Adipose tissue (tissue), 3 donors: Measurements from ENCODE around the gene CALML3. TPM values are rescaled to one million over a fixed set of nuclear protein-coding genes. Genes with fewer than 3 reads are reported as not detected.

Experiments used
- H3K27ac ChIP-seq: one replicate; pipeline ENCODE4 v1.5.1; 2013; ENCODE audit warnings: low read depth, low read length
- WGBS, 3 donors: extraction: QIAGEN DNeasy Blood & Tissue Kit; methylation state at CpG; one replicate each; pipeline ENCODE4 v1.1.7; 2013; 5-methylcytosine and 5-hydroxymethylcytosine counted together
- polyA plus RNA-seq, 3 donors: library from polyadenylated mRNA; stranded (reverse); fragments of 200-250 nt; gene quantifications; one replicate each; pipeline ENCODE4 v1.2.3, GENCODE V29; 2013
- donor health status: healthy with polysubstance abuse.
- donor health status: Bipolar disorder and iron deficiency.
- donor health status: healthy.

Gene CALML3
- polyA plus RNA-seq, 3 donors, result 0.06 to 0.36 (median 0.22) TPM

DNA sequence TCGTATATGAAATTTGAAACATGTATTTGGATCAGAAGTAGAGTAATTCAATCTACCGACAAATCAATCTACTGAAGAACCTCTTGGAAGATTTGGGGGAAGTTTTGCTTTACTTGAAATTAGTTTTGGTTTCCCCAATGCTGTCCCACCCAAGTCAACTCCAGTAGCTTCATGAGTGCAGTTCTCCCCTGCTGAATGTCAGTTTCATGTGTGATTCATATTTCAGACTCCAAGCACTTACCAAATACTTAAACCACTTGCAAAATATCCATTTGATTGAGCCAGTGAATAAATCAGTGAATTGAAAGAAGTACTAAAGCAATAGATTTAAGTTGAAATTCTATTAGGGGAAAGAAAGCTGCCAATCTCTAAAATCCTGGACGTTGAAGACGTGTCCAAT is 34.7 kb upstream of the CALML3 start:
- H3K27ac ChIP-seq, result no peak overlapping the region
- WGBS, 3 donors, result 90 to 92% (median 91%) methylated on average over 4 of the region's 4 CpGs

DNA sequence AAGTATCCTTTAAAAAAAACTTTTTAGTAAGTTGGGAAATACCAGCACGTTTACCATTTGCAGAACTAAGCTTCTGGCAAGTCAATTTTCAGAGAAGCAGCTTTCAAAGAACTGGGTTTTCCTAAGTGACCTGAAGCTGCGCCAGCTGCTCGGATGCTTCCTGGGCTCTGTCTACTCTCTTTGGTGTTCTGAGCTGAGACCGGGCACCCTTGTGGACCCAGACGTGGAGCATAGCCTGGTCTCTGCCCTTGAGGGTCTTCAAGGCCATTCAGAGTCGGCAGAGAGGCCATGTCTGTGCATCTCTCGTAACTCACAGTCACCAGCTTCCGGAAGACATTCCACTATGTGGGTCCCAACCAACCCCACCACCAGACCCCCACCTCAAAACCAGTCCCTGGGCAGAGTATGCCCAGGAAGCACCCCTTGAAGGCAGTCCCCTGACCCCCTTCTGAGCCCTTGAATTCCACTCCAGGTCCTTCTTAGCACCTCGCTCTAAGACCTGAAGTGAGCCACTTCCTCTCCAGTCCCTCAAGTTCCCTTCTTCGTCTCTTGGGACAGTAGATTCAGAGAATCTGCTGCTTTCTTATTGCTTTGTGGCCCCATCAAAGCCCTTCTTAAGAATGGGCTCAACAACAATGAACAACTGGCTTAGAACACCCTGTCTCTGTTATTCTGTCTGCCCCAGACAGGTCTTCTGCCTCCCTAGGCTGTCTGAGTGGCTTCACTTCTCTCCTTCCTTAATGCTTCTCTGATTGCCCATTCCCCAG is 33.9 kb upstream of the CALML3 start:
- 74 to 93% (median 81%) methylated on average over 10 of the region's 10 CpGs for WGBS, 3 donors
- no peak overlapping the region for H3K27ac ChIP-seq

DNA sequence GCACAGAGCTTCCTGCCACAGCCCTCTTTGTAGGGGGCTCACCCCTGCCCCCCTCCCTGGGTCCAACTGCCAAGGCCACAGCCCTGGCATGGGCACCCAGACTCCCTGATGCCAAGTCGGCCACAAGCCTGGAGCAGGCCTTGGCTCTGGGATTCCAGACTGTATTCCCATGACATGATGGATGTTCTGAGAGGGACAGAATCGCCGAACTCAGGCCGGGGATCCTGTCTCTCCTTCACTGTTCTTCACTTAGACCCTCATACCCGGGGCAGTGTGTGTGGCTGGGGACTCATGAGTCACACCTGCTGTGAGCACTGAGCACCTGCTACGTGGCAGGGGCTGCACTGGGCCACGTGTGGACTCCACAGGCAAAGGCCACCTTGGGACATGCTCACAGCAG is 33.3 kb upstream of the CALML3 start:
- 79 to 92% (median 84%) methylated on average over 7 of the region's 7 CpGs for WGBS, 3 donors
- H3K27ac ChIP-seq, result no peak overlapping the region

DNA sequence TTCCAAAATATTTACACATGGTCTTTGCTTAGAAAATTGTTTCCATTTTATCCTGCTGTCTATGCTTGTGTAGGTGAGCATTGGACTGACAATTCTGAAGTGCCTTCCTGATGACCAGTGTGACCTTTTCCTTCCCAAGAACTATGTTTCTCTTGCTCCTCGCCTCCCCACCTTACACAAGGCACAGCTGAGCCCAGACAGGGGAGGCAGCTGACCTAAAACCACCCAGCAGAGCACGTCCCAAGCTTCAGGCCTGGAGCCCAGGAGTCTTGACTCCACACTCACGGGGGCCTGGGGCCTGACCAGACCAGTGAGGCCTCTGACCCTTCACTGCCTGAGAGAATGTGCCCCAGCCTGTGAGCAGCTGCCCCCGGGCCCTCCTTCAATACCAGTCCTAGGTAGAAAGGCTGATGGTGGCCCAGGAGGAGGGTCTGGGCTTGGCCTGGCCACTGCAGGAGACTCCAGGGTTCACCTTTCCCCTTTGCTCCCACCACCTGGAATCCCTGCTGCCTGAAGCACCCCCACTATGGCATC is 32.4 kb upstream of the CALML3 start:
- no peak overlapping the region for H3K27ac ChIP-seq
- 89 to 95% (median 92%) methylated on average over 4 of the region's 4 CpGs for WGBS, 3 donors

DNA sequence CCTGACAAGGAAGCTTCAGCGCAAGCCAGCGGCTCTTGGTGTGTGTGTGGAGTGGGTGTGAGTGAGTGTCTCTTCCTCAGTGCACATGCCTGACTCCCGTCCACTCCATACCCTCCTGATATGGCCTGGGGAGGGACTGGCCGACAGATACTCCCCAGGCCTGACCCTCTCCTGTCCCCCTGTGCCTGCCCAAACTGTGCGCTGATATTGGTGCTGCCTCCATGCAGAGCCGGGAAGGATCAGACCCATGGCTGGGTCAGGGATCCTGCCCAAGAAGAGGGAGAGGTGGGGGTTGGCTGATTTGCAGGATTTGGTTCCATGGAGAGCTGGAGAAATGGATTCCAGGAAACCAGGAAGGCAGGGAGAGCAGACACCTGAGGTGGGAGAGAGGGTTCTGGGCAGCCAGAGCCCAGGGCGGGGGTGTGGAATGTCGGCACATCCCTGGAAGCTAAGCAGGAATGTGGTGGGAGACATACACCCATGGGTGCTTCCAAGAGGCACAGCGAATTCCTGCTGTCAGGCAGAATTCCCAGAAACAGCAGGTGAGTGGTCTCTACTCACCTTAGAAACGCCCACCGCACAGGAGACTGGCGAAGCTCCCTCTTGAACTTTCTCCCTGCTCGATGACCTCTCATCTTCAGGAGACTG is 31.7 kb upstream of the CALML3 start:
- WGBS, 3 donors, result 88 to 93% (median 89%) methylated on average over 13 of the region's 13 CpGs
- no peak overlapping the region for H3K27ac ChIP-seq

DNA sequence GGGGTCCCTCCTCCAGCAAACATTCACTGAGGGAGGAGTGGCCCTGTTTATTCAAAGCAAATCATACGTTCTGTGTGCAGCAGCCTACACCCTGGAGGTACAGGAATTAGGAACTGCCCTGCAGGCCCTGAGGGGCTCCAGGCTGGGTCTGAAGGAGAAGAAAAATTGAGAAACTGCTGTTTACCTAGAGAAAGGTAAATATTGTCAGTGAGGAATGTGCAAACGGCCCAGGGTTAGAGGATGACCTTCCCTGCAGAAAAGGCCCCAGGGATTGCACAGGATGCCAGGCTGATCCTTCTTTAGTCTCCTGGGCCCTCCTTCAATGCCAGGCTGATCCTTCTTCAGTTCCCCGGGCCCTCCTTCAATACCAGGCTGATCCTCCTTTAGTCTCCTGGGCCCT is 31.1 kb upstream of the CALML3 start:
- WGBS, 3 donors, result 47 to 85% (median 75%) methylated on average over 3 of the region's 3 CpGs
- no peak overlapping the region for H3K27ac ChIP-seq

DNA sequence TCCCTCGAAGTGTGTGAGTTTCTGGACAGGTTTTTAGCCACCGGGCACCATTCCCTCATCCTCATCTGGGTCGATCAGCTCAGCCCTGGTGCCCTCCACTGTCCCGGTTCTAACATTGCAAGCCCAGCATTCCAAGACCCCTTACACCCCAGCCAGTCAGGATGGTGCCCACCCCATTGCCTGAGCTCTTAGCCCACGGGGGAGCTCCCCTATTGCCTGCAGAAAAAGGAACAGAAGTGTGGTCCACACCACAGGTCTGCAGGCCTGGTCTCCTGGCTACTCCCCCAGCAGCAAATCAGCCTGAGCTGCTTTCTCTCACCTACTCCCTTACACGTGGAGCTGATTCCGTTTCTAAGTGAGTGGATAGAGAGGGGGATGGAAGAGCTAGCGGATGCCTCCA is 30.1 kb upstream of the CALML3 start:
- 79 to 90% (median 86%) methylated on average over 8 of the region's 8 CpGs for WGBS, 3 donors

DNA sequence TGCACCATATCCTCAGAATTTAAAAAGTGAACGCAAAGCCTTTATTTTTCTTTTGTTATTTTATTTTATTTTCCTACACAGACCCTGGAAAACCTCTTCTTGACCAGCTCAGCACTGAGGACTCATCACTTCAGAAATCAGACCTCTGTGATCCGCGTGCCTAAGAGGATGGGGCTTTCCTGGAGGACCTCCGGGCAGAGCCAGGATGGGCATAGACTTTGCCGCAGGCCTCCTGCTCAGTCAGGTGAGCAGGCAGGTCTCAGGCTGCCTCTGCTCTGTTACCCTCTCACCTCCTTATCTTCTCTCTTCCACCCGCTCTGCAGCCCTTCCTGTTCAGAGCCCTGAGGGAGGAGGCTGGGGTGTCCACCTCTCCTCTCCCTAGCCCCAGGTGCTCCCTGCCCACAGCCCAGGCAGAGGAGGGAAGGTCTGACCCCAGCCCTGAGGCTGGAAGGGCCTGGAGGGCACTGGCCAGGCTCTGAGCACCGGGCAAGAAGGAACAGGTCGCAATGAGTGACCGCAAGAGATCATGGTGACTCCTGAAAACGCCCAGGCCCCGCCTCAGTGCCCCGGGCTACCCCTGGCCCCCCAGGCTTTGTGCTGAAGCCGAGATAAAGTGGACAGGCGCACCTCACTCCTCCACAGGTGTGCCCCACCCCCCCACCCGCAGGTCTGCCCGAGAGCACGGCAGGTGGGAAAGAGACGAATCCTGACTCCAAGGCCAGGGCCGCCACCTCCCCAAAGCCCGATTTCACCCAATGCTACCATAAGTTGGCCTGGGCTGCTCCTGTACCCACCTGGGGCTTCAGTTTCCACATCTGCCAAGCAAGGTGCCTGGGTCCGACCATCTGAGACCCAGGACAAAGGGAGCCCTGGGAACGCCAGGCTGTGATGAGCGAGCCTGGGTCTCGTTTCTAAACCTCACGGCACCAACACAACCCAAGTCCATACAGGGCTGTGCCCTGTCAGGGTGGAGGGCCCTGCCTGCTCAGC is 28.2 kb upstream of the CALML3 start:
- no peak overlapping the region for H3K27ac ChIP-seq
- 80 to 92% (median 88%) methylated on average over 25 of the region's 25 CpGs for WGBS, 3 donors

More for the DNA sequence above, 30.1 kb upstream of the CALML3 start:
- H3K27ac ChIP-seq, result no peak overlapping the region

DNA sequence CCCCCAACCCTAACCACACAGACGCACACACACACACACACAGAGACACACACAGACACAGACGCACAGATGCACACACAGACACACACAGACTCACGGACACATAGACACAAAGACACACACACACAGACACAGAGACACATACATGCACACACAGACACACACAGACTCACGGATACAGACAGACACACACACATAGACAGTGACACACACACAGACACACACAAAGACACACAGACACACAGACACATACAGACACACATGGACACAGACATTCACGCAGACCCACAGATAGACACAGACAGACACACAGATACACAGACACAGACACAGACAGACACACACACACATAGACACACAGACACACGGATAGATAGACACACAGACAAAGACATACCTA is 27.5 kb upstream of the CALML3 start:
- WGBS, 3 donors, result 87 to 96% (median 94%) methylated on average over 6 of the region's 6 CpGs
- H3K27ac ChIP-seq, result no peak overlapping the region

DNA sequence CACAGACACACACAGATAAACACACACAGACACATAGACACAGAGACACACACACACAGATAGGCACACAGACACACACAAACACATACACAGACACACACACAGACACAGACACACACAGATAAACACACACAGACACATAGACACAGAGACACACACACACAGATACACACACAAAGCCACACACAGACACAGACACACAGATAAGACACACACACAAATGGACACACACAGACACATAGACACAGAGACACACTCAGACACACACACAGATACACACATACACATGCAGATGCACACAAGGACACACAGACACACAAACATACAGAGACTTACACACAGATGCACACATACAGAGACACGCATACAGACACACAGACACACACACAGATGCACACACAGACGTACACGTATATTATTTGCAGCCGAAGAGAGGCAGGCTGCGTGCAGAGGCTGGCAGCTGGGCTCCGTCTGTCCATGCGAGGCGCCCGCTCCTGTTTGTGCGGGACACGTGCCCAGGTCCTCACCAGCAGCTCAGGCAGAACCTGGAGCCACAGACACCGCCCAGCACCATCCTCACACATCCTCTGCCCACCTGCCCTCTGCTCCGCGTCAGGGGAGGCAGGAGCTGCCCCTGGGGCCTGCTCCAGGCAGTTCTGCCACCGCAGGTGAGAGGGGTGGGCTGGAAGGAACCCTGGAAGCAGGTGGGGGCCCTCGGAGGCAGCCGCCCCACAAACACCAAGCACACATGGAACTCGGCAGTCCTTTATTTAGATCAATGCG is 26.6 kb upstream of the CALML3 start:
- WGBS, 3 donors, result 91 to 96% (median 94%) methylated on average over 19 of the region's 19 CpGs
- H3K27ac ChIP-seq, result no peak overlapping the region

DNA sequence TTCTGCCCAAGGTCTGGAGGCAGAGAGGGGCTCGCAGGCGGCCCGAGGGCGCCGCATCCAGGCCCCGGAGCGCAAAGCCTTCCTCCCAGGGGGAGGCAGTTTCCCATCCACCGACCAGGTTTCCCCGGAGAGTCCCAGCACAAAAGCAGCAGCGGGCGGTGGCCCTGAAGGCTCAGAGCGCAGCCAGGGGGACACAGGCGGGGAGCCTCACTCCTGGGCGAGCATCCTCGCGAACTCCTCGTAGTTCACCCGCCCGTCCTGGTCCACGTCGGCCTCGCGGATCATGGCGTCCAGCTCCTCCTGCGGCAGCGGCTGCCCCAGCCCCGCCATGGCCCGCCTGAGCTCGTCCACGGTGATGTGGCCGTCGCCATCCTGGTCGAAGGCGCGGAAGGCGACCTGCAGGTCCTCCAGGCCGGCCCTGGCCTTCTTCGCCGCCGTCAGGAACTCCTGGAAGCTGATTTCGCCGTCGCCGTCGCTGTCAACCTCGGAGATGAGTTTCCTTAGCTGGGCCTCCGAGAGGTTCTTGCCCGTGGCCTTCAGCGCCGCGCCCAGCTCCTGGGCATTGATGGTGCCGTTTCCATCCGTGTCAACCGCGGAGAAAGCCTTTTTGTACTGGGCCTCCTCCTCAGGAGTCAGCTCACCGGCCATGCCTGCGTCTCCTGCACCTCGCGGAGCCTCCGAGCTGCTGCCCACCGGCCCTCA is 25.8 kb upstream of the CALML3 start:
- H3K27ac ChIP-seq, result no peak overlapping the region

DNA sequence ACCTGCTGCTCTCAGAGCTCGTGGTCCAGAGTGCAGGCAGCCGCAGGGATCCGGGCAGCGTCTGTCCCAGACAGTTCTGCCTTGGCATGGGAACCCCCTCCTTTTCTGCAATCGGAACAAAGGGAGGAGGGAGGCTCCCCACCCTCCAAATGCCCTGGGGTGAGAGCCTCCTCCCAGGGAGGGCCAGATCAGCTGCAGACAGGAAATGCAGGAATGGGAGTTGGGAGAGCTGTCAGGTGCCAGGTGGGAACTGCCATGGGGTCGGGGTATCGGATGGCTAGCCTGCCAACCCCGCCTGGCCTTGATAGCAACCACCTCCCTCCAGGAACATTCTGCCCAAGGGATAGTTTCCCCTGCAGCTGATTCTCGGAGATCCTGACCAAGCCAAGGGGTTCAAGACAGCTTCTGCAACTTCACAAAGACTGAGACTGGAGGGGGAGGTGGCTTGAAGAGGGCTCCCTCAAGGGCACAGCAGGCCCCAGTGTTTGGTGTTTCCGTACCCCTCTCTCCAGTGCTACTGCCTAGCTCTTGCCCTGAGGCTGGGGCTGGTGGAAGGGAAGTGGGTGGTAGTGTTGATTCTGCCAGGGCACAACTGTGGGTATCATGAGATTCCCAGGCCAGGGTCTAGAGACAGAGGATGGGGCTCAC is 25.1 kb upstream of the CALML3 start, which contains the start of gene CALML5:
TSS of gene CALML5 (minus strand) at position 78 of the 648 bp plus-strand sequence. CDS start 132 bp downstream, outside the sequence.
- H3K27ac ChIP-seq, result no peak within 1 kb of the TSS
- 71 to 89% (median 88%) methylated on average over 10 of the region's 10 CpGs for WGBS, 3 donors

More for the DNA sequence above, 25.8 kb upstream of the CALML3 start:
- WGBS, 3 donors, result 94 to 96% (median 95%) methylated on average over 56 to 61 of the region's 61 CpGs

DNA sequence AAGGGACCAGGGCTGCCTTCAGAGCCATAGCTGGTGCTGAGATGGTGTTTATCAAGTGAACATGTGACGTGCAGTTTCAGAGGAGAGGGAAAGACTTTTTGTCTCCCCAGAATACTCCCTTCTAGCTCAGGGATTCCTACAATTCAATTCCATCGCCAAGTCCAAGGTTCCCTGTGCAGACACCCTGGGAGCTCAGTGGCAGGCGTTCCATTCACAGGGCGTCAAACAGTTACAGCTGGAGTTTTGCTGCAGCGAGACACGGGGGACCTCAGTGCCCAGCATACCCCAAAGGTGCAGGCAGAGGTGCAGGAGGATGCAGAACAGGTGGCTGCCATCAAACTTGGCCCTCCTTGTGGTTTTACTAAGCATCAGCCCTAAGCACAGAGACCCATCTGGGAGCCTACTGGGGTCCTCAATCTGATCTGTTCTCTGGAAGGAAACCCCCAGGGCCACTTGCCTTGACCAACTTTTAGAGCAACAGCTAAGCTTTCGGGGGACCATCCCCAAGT is 24.5 kb upstream of the CALML3 start:
- 93 to 94% (median 93%) methylated on average over 7 of the region's 7 CpGs for WGBS, 3 donors
- H3K27ac ChIP-seq, result no peak overlapping the region

DNA sequence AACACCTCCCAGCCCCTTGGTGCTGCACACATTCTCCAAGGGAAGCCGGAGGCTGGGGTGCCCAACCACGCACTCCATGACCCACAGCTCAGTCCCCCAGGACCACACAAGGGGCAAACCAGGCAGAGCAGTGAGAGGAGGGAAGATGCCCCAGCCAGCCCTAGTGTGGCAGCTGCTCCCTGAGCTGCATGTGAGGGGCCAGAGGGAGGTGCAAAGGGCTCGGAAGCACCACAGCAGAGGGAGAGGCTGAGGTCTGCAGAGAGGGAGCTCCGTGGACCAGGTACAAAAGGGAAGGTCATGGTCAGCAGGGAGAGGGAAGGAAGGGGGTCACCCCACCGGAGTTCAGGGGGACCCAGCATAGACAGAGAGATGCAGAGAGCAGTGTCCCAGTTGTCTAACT is 23.9 kb upstream of the CALML3 start:
- 83 to 91% (median 86%) methylated on average over 5 of the region's 5 CpGs for WGBS, 3 donors

DNA sequence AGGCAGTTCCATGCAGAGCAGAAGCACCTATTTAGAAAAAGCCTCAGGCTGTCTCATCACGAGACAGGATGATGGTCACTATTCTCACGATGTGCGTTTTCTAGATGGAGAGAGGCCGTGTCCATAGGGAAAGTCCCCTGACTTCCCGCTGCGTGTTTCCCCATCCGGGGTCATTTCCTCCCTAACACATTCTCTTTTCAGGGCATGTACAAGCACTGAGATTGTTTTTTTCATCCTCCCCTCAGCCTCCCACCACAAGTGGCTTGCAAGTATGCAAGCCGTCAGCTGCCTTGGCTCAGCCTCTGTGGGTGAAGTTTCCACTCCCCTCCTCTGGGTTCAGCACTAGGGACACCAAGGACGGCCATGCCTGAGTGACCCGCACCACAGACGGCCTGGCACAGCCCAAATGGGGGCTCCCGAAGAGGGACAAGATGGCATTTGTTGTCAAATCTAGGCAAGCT is 22.7 kb upstream of the CALML3 start:
- no peak overlapping the region for H3K27ac ChIP-seq
- 61 to 81% (median 69%) methylated on average over 12 of the region's 12 CpGs for WGBS, 3 donors

More for the DNA sequence above, 23.9 kb upstream of the CALML3 start:
- H3K27ac ChIP-seq, result no peak overlapping the region
